ENCODE data around the gene EXD2. TPM values are rescaled to one million over a fixed set of nuclear protein-coding genes. Genes with fewer than 3 reads are reported as not detected.

The EXD2 gene
- total RNA-seq, 1 experiment from 2014 or later: 26.2 TPM

DNA sequence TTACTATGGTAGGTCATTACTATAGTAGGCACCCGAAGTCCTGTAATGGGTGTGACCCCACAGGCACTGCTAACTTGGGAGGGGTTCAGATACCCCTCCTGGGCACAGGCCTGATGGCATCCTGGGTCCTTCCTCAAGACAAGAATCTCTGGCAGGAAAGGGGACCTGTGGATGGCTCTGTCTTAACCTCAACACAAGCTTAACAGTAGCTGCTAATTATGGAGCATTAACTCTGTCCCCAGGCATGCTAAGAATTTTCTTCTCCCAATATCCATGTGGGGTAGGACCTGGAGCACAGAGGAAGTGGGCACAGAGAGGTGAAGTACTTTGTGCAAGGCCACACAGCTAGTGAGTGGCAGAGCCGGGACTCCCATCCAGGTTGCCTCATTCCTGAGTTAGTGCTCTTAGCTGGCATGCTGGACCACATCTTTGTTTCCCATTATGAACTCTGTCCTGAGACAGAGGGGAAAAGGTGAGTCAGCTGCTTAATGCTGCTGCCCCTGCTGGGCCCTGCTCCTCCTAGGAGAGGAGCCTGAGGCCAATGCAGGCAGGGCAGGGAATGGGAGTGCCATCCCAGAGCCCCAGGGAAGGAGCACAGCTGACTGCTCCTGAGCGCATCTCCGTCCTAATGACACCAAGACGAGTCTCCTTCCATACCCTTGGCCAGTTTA lies 100.7 kb downstream of the EXD2 start:
- peaks cover 8% of the 10 kb centered on the region for H3K4me1 Mint-ChIP-seq
- no peak overlapping the region for H3K4me3 Mint-ChIP-seq
- TF ChIP-seq ZNF263 (CRISPR knock-in tag; IDR thresholded peaks at IDR 0.05; ENCODE audit: low read depth) (no peak), JAZF1 (CRISPR knock-in tag; IDR thresholded peaks at IDR 0.05) (no peak), NFYB (CRISPR knock-in tag; conservative IDR thresholded peaks at IDR 0.05; ENCODE audit: low read depth) (no peak), ZNF138 (CRISPR knock-in tag; conservative IDR thresholded peaks at IDR 0.05) (no peak), SMAD4 (CRISPR knock-in tag; IDR thresholded peaks at IDR 0.05) (no peak), FOXK1 (CRISPR knock-in tag; IDR thresholded peaks at IDR 0.05) (no peak), RELA (CRISPR knock-in tag; IDR thresholded peaks at IDR 0.05; ENCODE audit: borderline replicate concordance) (no peak), GABPB1 (CRISPR knock-in tag; IDR thresholded peaks at IDR 0.05) (no peak), ZNF423 (CRISPR knock-in tag; IDR thresholded peaks at IDR 0.05) (no peak), RORB (CRISPR knock-in tag; IDR thresholded peaks at IDR 0.05) (no peak), CBFB (CRISPR knock-in tag; IDR thresholded peaks at IDR 0.05; ENCODE audit: low read depth) (no peak), KAT7 (CRISPR knock-in tag; IDR thresholded peaks at IDR 0.05; ENCODE audit: borderline replicate concordance) (no peak), USF2 (CRISPR knock-in tag; IDR thresholded peaks at IDR 0.05) (no peak), USF1 (CRISPR knock-in tag; IDR thresholded peaks at IDR 0.05) (no peak), ZNF532 (CRISPR knock-in tag; IDR thresholded peaks at IDR 0.05; ENCODE audit: borderline replicate concordance) (no peak), ZBTB21 (CRISPR knock-in tag; IDR thresholded peaks at IDR 0.05; ENCODE audit: borderline replicate concordance) (no peak), NR2C2 (CRISPR knock-in tag; IDR thresholded peaks at IDR 0.05) (no peak), JUN (CRISPR knock-in tag; IDR thresholded peaks at IDR 0.05) (no peak)
- TF ChIP-seq, protein P1, sequence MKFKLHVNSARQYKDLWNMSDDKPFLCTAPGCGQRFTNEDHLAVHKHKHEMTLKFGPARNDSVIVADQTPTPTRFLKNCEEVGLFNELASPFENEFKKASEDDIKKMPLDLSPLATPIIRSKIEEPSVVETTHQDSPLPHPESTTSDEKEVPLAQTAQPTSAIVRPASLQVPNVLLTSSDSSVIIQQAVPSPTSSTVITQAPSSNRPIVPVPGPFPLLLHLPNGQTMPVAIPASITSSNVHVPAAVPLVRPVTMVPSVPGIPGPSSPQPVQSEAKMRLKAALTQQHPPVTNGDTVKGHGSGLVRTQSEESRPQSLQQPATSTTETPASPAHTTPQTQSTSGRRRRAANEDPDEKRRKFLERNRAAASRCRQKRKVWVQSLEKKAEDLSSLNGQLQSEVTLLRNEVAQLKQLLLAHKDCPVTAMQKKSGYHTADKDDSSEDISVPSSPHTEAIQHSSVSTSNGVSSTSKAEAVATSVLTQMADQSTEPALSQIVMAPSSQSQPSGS (CRISPR knock-in tag; IDR thresholded peaks at IDR 0.05; ENCODE audit: borderline replicate concordance, low read depth): no peak
- ChIA-PET CTCF (interaction anchor here (1.0 kb wide), 2 partner anchors 30 to 49 kb away, joined by 3 read pairs; no protein-coding TSS in a partner anchor), POLR2A (interaction anchor here (0.6 kb wide), 1 partner anchor 19 kb away, joined by 3 read pairs; no protein-coding TSS in a partner anchor)
- H3K27me3 Mint-ChIP-seq (ENCODE audit: low read depth): no peaks in the 10 kb centered on the region
- DNase-seq (ENCODE audit: low spot score): no peak
- no peaks in the 10 kb centered on the region for H3K9me3 Mint-ChIP-seq
- no peak overlapping the region for H3K27ac Mint-ChIP-seq
- no peaks in the 10 kb centered on the region for H3K36me3 Mint-ChIP-seq
- ATAC-seq: peak; percentile 43

Other genes starting within 250 kb of the EXD2 start
- 196 to 198 TPM (median 197 TPM) in 3 replicates for gene ACTN1, start 212.2 kb upstream of the EXD2 start, total RNA-seq (2021)
- 28.9 to 30.3 TPM (median 29.1 TPM) in 3 replicates for gene DCAF5, start 38.4 kb upstream of the EXD2 start, total RNA-seq (2021)
- 3.0 to 4.5 TPM (median 3.8 TPM) in 3 replicates for gene GALNT16, start 68.7 kb downstream of the EXD2 start, total RNA-seq (2021)
- gene ERH, start 206.8 kb downstream of the EXD2 start, total RNA-seq (2021): 320 to 363 TPM (median 356 TPM) in 3 replicates
- gene SLC39A9, start 207.2 kb downstream of the EXD2 start, total RNA-seq (2021): 39.2 to 44.1 TPM (median 42.6 TPM) in 3 replicates